Endothelial cell of umbilical vein (primary cell): ENCODE results near the gene METTL8.
"Not testable (repeated sequence)": the region's sequence is repeated elsewhere in the genome, so short reads cannot be mapped to it uniquely, and the experiment has no call there.

Source experiments
- CTCF ChIP-seq, 2 donors: IDR thresholded peaks; 1 replicate in 1 of 2; 2 replicates in 1 of 2; pipeline ENCODE4 v1.5.1; 2011; ENCODE audit warnings: low read length in 2 of 2, mild to moderate bottlenecking in 2 of 2, moderate library complexity in 2 of 2, control low read depth in 1 of 2, inconsistent platforms in 1 of 2, low read depth in 1 of 2; ENCODE audit not compliant: insufficient read depth in 1 of 2; ENCODE audit errors: extremely low read depth in 1 of 2
- EZH2 ChIP-seq: IDR thresholded peaks from 2 replicates; pipeline ENCODE4 v1.6.1; 2012; ENCODE audit warnings: borderline replicate concordance, low read depth, mild to moderate bottlenecking, moderate library complexity, low read length, inconsistent platforms; ENCODE audit not compliant: severe bottlenecking
- POLR2A ChIP-seq: IDR thresholded peaks from 2 replicates; pipeline ENCODE4 v1.6.1; 2012; ENCODE audit warnings: low read depth, mild to moderate bottlenecking, control low read depth, low read length
- POLR2AphosphoS5 ChIP-seq: IDR thresholded peaks from 2 replicates; pipeline ENCODE4 v1.6.1; 2012; ENCODE audit warnings: low read depth, mild to moderate bottlenecking, control low read depth, low read length, moderate library complexity; ENCODE audit not compliant: insufficient read depth

GRCh38 chr2:171382175-171382574 lies 51.6 kb downstream of the METTL8 start:
- TF ChIP-seq CTCF (IDR thresholded peaks at IDR 0.05; ENCODE audit: extremely low read depth in 1 of 2, insufficient read depth in 1 of 2, low read depth in 1 of 2, low read length in 2 of 2); POLR2A; POLR2AphosphoS5; EZH2: not testable (repeated sequence)
